ENCODE data around the gene AP2A2. TPM values are rescaled to one million over a fixed set of nuclear protein-coding genes. Genes with fewer than 3 reads are reported as not detected.

Gene AP2A2
- total and polyA plus RNA-seq, 2 of the 4 experiments (the other 2 are of a cell fraction), result 19.9 to 49.0 TPM

GRCh38 chr11:886568-886967 is 39.1 kb upstream of the AP2A2 start:
- no peak overlapping the region for H3K27ac ChIP-seq (ENCODE audit: insufficient read depth, low read length)
- no peak overlapping the region for H2BK20ac ChIP-seq (ENCODE audit: low read depth, low read length)
- no peak overlapping the region for H2AK9ac ChIP-seq (replicated peaks; ENCODE audit: low read depth, low read length, poor library complexity)
- H3K79me1 ChIP-seq (ENCODE audit: low read depth in 1 of 2, low read length in 2 of 2), result no peaks in the 10 kb centered on the region
- BruUV-seq (replicated peaks), result no TSS peak
- H2AFZ ChIP-seq (replicated peaks; ENCODE audit: low read length, poor library complexity), result no peak overlapping the region
- H3K14ac ChIP-seq (replicated peaks; ENCODE audit: low read depth, low read length), result no peak overlapping the region
- ATAC-seq (ENCODE audit: low read depth) (no peak), DNase-seq (no peak)
- no peak overlapping the region for H3K4me2 ChIP-seq (ENCODE audit: low read depth, low read length)
- intact Hi-C loops (cut with micrococcal nuclease) (no loop called here), in situ Hi-C loops (cut with MboI; ENCODE audit: low sequenced_read_pairs) (no loop called here), dilution Hi-C loops (cut with HindIII; ENCODE audit: low sequenced_read_pairs, unreplicated experiment) (no loop called here)
- TF ChIP-seq CHD1 (IDR thresholded peaks at IDR 0.05; ENCODE audit: low read depth, low read length), result no peak
- no peak for TF ChIP-seq MAFK (IDR thresholded peaks at IDR 0.05; ENCODE audit: low read depth, low read length)
- TF ChIP-seq RCOR1 (IDR thresholded peaks at IDR 0.05; ENCODE audit: insufficient replicate concordance, low read length), result no peak
- no peak for TF ChIP-seq MXI1 (IDR thresholded peaks at IDR 0.05; ENCODE audit: borderline replicate concordance, low read depth, low read length)
- no peak for TF ChIP-seq RFX5 (IDR thresholded peaks at IDR 0.05; ENCODE audit: low read depth, low read length)
- no peak for TF ChIP-seq USF2 (IDR thresholded peaks at IDR 0.05; ENCODE audit: low read depth, low read length)
- no peak for TF ChIP-seq FOS (IDR thresholded peaks at IDR 0.05; ENCODE audit: low read depth, low read length)
- TF ChIP-seq RAD21 (IDR thresholded peaks at IDR 0.05; ENCODE audit: low read length), result no peak
- no peak overlapping the region for H3K4ac ChIP-seq (ENCODE audit: low read depth, low read length)
- no peak overlapping the region for H4K91ac ChIP-seq (ENCODE audit: insufficient read depth, low read depth, low read length)
- H3K4me3 ChIP-seq (ENCODE audit: insufficient read depth, low read depth, low read length), result no peak overlapping the region
- ChIA-PET CTCF (no interaction called here), POLR2A (ENCODE audit: unreplicated experiment) (no interaction called here)
- no peak overlapping the region for H3K9ac ChIP-seq (ENCODE audit: low read depth, low read length)
- H4K8ac ChIP-seq (ENCODE audit: low read depth in 2 of 2, low read length in 2 of 2), result no peak overlapping the region
- H2AK5ac ChIP-seq (ENCODE audit: low read depth, low read length), result no peak overlapping the region
- 97% methylated on average over 6 of the region's 17 CpGs; no CpG with 5 or more reads in 1 of the 2 experiments for WGBS, 2 experiments (ENCODE audit: extremely low coverage in 2 of 2, insufficient read length in 1 of 2)
- H3K23ac ChIP-seq (ENCODE audit: low read depth, low read length), result no peak overlapping the region
- peaks cover 27% of the 10 kb centered on the region for H3K36me3 ChIP-seq (ENCODE audit: control insufficient read depth, insufficient read depth, low read length)
- no peaks in the 10 kb centered on the region for H3K9me1 ChIP-seq (ENCODE audit: insufficient read depth, low read length)
- no peak overlapping the region for H3K56ac ChIP-seq (ENCODE audit: extremely low read depth, insufficient read depth, low read length)
- no peak overlapping the region for H2BK15ac ChIP-seq (ENCODE audit: low read depth, low read length)
- peaks cover 2% of the 10 kb centered on the region; the same call in 1 of the 2 replicates for H3K4me1 ChIP-seq (ENCODE audit: control insufficient read depth, insufficient read depth, low read length)
- no peak overlapping the region for H3K18ac ChIP-seq (ENCODE audit: low read depth, low read length)
- no peak overlapping the region for H4K5ac ChIP-seq (ENCODE audit: low read depth, low read length)
- H3K27me3 ChIP-seq (ENCODE audit: control insufficient read depth, insufficient read depth, low read length), result no peaks in the 10 kb centered on the region
- H2BK5ac ChIP-seq (ENCODE audit: low read depth, low read length, poor library complexity, severe bottlenecking), result no peak overlapping the region
- no peaks in the 10 kb centered on the region; the same call in 1 of the 2 replicates for H4K20me1 ChIP-seq (ENCODE audit: insufficient read depth, low read length)
- no peaks in the 10 kb centered on the region for H3K9me3 ChIP-seq (ENCODE audit: control insufficient read depth, insufficient read depth, low read length)
- no peak overlapping the region for H2BK120ac ChIP-seq (ENCODE audit: low read depth, low read length)

Measured in IMR-90 (cell line).